HG02642 (cell line): ENCODE data around the gene GSTT2B.
"Not testable (repeated sequence)": the region's sequence is repeated elsewhere in the genome, so short reads cannot be mapped to it uniquely, and the experiment has no call there.

Experiments used
- ATAC-seq: cut with Tn5 transposase; IDR thresholded peaks from one replicate; pipeline ENCODE4 v1.9.1; 2021; ENCODE audit warnings: mild to moderate bottlenecking; ENCODE audit not compliant: unreplicated experiment, poor library complexity

Gene GSTT2B

DNA sequence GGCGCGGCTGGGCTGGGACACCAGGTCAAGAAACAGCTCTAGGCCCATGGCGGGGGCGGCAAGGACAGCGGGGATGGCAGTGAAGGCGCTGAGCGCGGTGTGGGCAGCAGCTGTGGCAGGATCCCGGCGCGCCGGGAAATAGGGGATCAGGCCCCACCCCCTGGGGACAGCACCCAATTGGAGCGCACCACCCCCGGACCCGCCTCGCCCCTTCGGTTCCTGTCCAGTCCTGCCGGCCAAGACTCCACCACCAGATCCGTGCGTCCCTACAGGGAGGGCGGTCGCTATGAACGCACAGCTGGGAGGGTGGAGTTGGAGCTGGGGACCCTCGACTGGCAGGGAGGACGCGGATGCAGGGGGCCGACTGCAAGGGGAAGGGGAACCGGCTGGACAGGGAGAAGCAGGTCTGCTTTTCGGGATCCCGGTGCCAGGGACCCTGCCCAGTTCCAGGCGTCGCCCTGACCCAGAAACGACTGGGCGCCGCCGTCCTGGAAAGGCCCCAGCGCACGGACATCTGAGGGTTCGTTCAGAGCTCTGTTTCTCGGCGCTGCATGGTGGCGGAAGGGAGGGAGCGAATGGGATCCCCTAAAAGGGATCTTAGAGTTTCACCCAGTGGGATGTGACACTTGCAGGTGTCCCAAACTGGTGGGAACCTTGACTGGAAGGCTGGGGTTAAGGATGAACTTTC lies at the start of gene GSTT2B:
GSTT2B (minus strand) TSS at position 112 of the 688 bp plus-strand sequence; CDS start at position 48, 64 bp downstream.
- ATAC-seq, result not testable (repeated sequence)

GRCh38 chr22:24010018-24010391 lies 49.0 kb upstream of the GSTT2B start:
- no peak for ATAC-seq

DNA sequence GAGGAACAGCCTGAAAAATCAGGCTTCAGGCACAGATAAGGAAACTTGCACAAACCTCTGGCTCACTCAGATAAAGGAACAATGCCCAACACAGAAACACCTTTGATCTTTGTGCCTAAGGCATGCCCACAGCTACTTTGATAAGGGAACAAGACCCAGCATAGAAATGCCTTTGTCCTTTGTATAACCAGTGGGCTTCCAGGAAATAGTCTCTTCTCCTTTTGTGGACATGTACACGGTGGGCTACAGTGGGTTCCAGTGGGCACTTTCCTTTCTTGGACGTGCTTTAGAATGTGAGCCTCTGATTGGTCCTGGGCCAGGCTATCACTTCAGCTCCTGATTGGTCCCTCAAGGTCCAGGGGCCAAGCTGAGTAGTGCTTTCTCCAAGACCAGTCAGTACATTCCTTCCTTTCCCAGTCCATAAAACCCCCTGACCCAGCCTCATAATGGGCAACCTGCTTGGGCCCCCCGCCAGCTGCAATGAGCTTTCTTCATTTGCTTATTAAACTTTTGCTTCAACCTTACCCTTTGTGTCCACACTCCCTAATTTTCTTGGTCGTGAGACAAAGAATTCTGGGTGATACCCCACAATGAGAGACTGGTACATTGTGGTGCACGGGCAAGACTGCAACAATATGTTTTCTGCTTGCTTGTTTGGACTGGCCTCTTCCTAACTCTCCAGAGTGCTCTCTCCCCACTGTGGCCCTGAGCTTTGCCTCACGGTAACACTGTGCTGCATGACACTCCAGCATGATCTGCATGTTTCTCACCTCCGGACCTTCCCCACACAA lies 48.4 kb upstream of the GSTT2B start:
- ATAC-seq, result no peak

GRCh38 chr22:24008381-24009226 lies 47.6 kb upstream of the GSTT2B start:
- no peak for ATAC-seq

DNA sequence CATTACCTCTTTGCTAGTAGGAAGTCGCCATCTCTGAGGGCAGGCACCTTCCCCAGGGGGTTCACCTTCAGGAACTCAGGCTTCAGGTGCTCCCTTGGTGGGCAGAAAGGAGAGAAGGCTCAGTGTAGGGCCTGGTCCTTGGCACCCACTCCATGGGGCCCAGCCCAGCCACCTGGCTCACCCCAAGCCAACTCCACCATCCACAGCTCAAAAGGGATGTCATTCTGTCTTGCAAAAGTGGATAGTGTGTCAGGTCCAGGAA lies 47.0 kb upstream of the GSTT2B start:
- no peak for ATAC-seq

DNA sequence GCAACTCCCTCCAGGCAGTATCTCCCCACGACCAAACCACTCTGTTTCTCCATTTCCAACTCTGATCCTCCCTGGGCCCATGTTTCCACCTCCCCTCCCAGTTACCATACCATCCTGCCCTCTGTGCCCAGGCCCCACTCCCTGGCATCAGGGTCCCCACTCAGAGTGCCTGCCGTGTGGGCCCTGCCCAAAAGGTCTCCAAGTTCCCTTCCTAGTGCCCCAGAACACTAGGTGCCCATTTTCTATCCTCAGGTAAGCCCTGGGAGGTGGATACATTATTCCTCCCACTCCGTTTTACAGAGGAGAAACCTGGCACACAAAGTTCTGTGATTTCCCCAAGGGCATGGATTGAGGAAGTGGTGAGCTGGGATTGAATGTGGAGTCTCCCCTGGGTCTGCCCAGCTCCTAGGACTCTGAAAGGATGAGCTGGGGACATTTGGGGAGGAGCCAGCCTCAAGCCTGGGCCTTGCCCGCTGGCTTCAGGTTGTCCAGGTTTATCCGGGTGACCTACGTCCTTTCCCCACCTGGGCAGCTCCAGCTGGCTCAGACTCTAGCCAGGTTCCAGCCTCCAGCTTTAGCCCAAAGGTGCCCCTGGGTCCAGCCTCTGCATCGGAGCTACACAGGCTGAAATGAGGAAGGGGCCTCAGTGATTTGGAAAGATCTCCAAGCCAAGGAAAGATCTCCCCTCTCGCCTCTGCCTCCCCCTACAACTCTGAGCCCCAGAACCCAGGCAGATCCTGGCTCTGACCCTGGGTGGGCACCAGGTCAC lies 46.4 kb upstream of the GSTT2B start:
- no peak for ATAC-seq

GRCh38 chr22:24006914-24007214 lies 45.9 kb upstream of the GSTT2B start:
- no peak for ATAC-seq

- no peak for ATAC-seq
These were observed 45.4 kb upstream of the GSTT2B start for GRCh38 chr22:24006207-24006913.

DNA sequence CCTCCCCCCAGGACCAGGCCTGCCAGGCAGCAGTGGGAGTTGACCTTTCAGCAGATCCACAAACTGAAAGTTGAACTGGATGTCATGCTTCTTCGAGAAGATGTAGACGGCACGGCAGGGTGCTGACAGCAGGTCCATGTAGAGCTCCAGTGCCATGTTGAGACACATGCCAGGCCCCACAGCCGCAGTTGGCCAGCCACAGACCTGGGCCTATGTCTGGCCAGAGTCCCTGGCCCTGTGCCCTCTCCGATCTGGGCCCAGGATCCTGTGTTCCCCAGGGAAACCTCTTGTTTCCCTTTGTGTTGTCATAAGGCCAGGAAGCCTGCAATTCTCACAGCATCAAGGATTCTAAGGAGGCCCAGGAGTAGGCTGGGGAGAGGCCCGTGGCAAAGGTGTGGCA lies 44.2 kb upstream of the GSTT2B start, which contains the start of gene GSTT4:
GSTT4 (minus strand) TSS at position 253 of the 400 bp plus-strand sequence; CDS start at position 156, 97 bp downstream.
- no peak for ATAC-seq

GRCh38 chr22:24003887-24004286 lies 42.9 kb upstream of the GSTT2B start:
- no peak for ATAC-seq

DNA sequence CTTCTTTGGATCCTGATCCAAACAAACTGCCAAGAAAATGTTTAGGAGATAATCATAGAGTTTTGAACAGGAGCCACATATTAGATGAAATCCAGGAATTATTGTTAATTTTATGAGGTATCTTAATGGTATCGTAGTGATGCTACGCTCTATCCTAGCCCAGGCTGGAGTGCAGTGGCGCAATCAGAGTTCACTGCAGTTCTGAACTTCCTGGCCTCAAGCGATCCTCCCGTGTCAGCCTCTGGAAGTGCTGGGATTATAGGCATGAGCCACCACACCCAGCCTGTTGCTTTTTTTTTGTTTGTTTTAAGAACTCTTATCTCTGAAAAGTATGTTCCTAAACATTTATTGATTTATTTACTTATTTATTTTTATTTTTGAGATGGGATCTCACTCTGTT lies 41.9 kb upstream of the GSTT2B start:
- ATAC-seq, result no peak

- no peak for ATAC-seq
These were observed 41.3 kb upstream of the GSTT2B start for GRCh38 chr22:24002272-24002671.

DNA sequence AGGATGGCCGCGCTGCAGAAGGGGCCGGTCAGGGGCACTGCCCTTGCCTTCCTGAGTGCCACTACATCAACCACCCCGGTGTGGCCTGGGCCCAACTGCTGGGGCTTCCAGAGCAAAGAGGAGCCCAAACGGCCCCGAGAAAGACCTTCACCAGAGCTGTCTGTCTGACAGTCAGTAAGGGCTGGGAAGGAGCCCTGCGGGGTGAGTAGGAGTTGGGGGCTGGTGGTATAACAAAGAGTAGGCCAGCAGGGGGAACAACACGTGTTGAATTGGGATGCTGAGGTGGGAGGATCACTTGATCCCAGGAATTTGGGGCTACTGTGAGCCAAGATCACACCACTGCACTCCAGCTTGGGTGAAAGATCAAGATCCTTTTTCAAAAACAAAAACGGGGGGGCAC lies 40.3 kb upstream of the GSTT2B start:
- ATAC-seq, result no peak

DNA sequence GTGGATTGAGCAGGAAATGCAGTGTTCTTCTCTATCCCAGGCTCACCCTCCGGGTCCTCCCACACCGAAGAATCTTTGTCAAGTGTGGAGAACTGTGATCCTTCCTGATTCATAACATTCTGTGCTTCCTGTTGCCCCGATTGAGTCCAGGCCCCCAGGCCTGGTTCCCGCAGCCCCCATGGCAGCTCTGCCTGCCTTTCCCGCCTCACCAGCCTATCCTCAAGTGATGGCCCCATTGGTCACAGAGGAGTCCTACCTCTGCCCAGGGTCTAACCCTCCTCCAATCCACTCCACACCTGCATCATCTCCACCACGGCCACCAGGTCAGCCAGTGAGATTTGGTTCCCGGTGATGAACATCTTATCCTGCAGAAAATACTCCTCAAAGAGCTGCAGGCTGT lies 38.8 kb upstream of the GSTT2B start:
- ATAC-seq, result not testable (repeated sequence)

DNA sequence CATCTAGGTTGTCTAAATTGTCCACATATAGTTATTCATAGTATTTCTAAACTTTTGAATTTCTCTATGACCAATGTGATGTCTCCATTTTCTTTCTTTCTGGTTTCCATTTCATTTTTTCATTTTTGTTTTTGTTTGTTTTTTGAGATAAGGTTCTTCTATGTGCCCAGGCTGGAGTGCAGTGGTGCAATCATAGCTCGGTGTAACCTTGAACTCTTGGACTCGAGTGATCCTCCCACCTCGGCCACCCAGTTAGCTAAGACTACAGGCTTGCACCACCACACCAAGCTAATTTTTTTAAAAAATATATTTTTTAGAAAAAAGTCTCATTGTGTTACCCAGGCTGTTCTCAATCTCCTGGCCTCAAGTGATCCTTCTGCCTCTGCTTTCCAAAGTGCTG lies 36.1 kb upstream of the GSTT2B start:
- no peak for ATAC-seq

DNA sequence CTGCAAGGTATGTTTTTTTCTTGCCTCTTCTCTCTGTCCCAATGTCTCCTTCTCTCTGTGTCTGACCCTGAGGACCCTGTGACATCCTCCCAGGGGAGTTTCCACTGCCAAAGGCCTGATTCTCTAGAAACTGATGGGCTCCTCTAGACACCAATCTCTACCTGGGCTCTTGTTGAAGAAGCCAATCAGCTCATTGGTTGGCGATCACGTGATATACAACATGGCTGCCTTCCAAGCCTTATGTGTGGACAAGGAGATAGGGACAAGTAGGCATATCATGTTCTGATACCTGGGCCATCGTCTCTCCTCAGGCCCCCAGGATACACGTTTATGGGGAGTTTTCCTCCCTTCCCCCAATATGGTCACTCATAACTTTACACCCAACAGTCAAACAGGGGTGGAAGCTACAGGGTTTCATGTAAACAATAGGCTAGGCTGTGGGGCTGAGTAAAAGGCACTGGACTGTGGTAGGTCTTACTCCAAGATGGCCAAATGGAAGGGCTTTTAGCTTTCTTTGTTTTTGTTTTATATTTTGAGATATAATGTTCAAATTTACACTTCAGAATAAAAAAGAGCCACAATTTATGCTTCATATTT lies 32.7 kb upstream of the GSTT2B start:
- ATAC-seq, result not testable (repeated sequence)

DNA sequence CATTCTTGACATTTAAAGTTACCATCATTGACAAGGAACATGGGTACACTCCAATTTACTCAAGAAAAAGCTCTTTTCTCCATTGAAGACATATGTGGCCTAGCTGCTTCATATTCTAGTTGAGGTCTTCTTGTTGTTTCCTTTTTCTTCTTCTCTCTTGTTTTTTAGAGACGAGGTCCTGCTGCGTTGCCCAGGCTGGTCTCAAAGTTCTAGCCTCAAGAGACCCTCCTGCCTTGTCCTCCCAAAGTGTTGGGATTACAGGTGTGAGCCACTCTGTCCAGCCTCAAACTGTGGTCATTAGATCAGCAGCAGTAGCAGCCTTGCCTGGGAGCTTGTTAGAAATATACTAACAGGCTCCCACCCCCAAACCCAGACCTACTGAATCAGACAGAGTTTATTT lies 32.1 kb upstream of the GSTT2B start:
- not testable (repeated sequence) for ATAC-seq

GRCh38 chr22:23989583-23990244 lies 28.7 kb upstream of the GSTT2B start:
- ATAC-seq, result not testable (repeated sequence)
